Activated naive CD8-positive, alpha-beta T cell treated with anti-CD3 and anti-CD28 coated beads, Interleukin-2, amount 50 U/mL, for 16 hours (primary cell): ENCODE data around the gene NDRG2.
"Not testable (repeated sequence)": the region's sequence is repeated elsewhere in the genome, so short reads cannot be mapped to it uniquely, and the experiment has no call there.

Experiments used
- DNase-seq: peaks from one replicate; pipeline ENCODE4 v3.0.0-alpha.2; 2020; ENCODE audit warnings: low read depth, low spot score

Gene NDRG2

DNA sequence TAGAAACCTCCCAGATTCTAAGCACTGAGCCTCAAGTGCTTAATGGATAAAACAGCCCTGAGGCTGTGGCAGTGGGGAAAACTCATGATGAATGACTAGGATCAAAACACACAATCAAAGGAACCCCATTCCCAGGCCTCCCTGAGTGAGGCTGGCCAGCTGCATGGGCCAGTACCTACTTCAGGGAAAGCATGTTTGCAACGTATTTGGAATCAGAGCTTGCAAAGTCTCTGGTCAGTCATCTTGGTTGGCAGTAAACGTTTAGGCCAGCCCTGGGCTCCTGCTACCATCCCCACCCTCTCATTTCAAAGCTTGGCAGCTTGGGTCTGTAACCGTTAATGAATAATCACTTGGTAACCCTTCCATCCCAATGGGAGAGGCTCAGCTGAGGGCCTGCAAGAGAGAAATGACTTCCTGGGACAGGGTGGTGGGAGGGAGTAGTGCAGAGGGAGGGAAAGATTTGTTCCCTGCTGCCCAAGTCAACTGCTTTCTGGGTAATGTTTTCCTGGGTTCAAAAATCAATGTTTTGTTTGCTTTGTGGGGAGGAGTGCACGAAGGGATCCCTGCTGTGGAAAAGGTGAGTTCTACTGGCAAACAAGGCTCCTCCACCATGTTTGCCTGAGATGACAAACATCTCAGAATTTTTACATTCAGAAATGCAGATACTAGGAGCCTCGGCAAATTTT is 30.7 kb upstream of the NDRG2 start:
- DNase-seq: no peak

DNA sequence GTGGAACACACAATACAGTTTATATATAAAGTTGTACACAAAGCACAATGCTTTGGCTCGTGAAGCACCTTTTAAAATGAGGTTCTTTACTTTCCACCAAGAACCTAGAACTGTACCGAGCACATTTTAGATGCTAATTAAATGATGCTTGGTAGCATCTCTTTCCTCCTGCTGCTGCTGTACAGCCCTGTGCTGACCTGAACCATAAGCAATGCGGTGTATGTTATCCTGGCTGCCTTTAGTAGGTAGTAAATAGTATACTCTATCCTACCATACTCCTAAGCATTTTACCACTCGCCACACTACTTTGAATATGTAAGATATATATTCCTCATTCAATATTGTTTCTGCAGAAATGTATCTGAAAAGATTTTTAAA is 29.9 kb upstream of the NDRG2 start:
- DNase-seq: no peak

DNA sequence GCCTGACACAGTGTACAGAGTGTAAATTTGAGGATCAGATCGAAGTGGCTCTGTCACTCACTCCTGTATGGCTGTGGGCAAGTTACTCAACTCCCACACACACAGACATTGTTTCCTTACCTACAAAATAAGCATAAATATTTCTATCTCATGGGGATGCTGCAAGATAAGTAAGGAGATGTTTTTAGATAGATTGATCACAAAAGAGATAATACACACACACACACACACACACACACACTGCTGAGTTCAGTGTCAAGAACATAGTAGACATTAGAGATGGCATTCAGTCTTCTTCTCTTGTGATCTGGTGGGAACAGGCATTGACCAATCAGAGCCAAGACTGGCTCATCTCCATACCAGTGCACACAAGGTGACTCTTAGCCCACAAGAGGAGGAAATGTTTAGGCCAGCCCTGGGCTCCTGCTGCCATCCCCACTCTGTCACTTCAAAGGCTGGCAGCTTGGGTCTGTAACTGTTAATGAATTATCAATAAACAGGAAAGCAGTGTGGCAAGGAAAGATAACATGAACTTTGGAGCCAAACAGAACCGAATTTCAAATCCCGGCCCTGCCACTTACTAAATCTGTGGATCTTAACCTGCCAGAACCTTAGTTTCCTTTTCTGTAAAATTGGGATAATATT is 29.4 kb upstream of the NDRG2 start:
- DNase-seq: no peak

DNA sequence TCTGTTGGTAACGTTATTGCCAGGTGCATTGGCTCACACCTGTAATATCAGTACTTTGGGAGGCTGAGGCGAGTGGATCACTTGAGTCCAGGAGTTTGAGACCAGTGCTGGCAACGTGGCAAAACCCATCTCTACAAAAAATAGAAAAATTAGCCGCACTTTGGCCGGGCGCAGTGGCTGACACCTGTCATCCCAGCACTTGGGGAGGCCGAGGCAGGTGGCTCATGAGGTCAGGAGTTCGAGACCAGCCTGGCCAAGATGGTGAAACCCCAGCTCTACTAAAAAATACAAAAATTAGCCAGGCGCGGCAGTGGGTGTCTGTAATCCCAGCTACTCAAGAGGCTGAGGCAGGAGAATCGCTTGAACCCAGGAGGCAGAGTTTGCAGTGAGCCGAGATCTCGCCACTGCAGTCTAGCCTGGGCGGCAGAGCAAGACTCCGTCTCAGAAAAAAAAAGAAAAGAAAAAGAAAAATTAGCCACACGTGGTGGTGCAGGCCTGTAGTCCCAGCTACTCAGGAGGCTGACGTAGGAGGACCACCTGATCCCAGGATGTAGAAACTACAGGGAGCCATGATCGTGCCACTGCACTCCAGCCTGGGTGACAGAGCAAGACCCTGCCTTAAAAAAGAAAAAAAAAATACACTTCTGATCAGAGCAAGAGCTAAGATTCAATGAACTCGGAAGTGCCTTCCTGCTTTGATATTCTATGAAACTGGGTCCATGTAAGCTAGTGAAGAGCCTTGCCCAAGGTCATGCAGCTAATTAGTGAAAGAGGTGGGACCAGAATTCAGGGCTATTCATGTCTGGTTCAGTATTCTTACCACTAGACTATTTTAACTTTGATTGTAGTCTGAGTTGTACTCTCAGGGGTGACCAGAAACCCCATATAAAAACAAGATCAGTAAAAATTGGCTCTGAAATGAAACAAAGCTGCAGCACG is 28.6 kb upstream of the NDRG2 start:
- no peak for DNase-seq

DNA sequence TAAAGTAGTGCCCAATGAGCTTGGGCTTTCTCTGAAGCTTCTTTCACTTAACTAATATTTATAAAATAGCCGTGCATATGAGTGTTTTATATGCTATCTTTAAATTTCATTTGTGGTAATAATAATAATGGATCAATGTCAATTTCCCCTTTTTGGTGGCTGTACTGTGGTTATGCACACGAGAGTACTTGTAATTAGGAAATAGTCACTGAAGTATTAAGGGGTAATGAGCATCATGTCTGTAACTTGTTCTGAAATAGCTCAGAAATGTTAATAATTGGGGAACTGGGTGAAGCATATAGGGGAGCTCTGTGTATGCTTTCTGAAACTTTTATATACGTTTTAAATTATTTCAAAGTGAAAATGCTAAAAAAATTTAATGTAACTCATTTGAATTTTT is 25.7 kb upstream of the NDRG2 start:
- no peak for DNase-seq

DNA sequence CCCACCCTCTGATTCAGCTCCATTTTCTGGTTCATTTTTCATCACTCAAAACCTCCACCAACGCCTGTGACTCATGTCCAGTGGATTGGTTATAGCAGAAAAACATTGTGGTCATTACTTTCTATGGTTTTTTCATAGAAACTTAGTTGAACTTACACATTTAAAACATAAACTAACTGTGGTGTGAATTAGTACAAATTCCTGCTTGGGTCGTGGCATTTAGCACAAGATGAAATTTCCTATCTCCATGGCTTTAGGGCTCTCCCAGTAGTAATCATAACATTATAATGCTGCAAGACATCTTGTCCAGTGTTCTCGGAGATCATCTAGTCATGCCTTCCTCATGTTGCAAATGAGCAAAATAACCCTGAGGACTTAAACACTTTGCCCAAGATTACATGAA is 24.4 kb upstream of the NDRG2 start:
- no peak for DNase-seq

DNA sequence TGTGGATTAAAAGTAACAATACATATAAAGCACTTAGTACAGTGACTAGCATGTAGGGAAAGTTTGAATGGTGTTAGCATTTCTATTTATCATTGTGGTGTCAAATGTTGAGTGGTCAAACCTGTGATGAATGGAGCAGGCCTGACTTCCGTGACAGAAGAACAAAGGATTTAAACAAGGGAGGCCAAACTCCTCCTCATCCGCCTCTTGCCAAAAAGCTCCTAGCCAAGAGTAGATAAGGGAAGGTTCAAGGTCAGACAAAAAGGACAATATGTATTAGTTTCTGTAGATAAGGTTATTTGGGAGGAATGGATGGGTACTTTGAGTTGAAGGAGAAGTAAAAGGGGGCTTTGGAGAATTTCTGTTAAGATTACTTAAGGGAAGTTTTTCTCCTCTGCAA is 23.8 kb upstream of the NDRG2 start:
- no peak for DNase-seq

DNA sequence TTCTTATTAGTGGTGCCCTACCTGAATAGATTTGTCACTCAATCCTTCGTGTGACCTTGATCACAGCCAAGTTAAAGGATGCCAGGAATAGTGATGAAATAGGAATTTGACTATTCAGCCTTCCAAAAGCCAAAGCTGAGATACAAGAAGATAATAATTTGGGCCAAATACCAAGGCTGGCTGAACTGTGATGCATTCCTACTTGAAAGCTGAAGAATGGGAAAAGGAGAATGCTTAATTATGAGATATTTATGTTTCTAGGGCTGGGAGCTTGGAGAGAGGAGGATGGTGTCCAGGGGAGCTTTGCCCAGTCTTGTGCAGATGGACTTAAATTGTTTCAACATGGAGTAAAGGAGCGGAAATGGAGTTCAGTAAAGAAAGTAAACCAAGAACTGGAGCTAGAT is 22.5 kb upstream of the NDRG2 start:
- DNase-seq: no peak

DNA sequence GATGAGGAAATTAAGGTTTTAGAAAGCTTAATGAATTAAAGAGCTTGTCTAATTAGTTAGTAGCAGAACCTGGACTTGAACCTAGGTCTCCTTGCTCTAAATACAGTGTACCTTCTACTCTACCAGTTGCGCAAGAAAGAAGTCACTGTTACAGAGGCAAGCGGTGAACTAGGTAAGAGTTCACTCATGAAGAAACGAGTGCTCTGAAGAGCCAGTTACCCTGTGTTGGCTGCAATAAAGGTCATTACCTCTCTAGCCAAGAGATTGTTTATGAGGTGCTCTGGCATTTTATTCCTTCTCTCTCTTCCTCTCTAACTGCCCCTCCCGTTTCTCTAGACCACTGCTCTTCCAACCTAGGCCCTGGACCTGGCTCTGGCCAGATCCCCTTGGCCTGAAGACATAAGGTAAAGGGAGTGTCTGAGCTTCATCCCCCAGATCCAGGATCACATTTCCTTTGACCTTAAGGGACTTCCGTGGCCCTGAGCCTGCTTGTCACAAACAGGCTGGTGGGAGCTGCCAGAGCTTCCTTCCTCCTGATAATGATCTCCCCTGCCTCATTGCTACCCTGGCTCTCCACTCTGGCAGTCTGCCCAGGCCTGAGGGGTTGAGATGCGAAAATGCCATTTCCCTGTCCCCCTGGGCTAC is 19.2 kb upstream of the NDRG2 start:
- no peak for DNase-seq

DNA sequence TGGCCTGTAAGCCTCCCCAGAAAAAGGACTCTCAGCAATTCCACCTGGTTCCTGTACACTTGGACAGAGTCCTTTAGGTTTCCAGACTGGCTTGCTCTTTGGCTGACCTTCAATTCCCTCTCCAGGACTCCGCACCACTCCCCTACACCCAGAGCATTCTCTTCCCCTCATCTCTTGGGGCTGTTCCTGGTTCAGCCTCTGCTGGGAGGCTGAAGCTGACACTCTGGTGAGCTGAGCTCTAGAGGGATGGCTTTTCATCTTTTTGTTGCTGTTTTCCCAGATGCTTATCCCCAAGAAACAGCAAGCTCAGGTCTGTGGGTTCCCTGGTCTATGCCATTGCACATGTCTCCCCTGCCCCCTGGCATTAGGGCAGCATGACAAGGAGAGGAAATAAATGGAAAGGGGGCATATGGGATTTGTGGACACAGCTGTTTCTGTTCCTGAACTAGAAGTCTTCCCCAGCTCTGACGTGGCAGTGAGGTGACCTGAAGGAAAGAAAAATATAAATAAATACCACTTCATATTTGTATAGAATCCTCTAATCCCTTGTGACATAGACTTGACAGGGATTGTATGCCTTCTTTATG is 18.6 kb upstream of the NDRG2 start:
- no peak for DNase-seq

DNA sequence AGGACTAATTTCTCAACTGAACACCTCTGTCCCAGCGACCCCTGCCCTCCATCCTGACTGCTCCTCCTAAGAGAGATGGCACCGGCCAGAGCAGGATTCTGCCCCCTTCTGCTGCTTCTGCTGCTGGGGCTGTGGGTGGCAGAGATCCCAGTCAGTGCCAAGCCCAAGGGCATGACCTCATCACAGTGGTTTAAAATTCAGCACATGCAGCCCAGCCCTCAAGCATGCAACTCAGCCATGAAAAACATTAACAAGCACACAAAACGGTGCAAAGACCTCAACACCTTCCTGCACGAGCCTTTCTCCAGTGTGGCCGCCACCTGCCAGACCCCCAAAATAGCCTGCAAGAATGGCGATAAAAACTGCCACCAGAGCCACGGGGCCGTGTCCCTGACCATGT is 18.1 kb upstream of the NDRG2 start:
- no peak for DNase-seq

DNA sequence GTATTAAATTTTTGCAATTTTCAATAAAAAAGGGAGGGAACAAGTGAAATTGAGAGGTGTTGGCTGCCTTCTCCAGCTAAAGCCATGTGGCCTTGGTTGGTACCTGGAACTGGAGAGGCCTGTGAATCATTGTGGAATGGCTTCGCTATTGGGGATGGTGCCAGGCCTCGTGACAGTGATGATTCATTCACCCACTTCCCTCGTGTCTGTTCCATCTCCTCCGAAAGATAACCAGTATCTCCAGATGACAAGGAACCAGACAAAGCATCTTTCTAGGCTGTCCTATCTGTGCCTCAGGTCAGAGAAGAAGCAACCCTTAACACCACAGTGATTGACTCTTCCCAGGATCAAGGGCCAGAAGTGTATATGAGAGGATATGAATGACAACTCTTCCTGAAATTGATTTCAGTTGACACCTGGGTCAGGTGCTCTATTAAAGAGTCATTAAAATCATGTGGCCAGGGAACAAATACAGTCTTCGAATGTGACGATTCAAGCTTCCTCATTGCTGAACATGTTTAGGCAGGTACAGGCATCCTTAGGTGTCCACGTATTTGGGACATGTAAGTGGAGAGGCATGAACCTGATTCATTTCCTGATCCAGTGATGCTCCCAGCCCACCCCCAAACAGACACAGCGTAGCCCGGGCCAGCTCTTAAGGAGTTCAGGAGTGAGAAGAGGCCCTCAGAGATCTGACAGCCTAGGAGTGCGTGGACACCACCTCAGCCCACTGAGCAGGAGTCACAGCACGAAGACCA is 17.0 kb upstream of the NDRG2 start, which contains the start of gene RNASE7:
TSS of gene RNASE7 (plus strand) at position 687 of the 758 bp plus-strand sequence. CDS start 631 bp downstream, outside the sequence.
- no peak for DNase-seq

DNA sequence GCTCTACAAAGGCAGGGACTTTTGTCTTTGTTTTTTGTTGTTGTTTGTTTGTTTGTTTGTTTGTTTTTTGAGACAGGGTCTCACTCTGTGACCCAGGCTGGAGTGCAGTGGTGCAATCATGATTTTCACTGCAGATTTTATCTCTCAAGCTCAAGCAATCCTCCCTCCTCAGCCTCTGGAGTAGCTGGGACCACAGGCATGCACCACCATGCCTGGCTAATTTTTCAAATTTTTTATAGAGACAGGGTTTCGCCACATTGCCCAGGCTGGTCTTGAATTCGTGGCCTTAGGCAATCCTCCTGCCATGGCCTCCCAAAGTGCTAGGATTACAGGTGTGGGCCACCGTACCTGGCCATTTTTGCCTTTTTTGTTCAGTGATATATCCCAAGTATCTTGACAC is 16.1 kb upstream of the NDRG2 start:
- DNase-seq: not testable (repeated sequence)

DNA sequence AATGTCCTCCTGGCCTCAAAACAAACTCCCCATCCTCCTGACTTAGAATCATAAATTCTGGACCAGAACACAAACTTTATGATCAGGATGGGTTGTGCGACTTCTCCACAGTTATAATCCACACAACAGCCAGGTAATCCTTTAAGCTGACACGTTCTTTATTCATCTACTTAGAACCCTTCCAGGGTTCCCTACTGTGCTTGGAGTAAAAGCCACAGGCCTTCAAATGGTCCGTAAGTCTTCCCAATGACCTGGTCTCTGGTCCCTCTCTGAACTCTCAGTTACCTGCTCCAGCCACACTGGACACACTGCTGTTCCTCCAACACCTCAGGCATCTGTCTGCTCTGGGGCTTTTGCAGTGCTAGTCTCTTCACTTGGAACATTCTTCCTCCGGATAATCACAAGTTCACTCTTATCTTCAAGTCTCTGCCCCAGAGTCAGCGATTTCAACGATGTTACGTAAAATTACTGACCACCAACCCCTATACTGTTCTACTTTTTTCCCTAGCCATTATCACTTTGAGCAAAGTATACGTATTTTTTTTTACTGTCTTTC is 15.6 kb upstream of the NDRG2 start:
- no peak for DNase-seq

DNA sequence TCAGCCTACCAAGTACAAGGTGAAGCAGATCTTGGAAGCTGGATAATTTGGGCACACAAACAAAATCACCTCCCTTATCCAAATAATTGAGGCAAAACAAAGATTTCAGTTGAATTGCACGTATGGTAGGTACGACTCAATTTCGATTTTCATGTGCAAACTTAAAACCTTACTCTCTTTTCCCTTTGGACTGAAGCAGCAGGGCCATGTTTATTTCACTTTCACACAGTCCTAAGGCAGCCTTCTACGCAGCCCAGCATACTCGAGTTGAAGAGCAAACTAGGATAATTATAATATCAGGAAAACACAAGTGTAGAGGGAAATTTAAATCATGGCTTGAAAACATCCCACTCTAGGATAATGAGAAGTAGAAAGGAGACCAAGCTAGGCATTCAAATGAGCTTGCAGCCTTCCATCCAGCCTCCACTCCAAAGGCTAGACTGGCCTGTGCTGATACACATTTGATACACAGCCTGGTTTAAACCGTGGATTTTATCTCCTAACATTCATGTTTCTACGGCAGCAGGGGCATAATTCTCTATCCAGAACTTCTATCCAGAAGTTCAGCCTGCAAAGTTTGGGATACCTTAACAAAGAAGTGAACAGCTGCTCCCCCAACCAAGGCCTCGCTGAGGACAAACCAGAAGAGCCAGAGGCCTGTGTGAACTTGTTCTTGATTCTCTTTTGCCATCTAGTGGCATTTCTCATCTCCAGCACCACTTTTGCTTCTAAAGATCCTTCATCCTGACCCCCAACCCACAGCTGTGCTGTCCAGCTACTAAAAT is 14.9 kb upstream of the NDRG2 start:
- no peak for DNase-seq

DNA sequence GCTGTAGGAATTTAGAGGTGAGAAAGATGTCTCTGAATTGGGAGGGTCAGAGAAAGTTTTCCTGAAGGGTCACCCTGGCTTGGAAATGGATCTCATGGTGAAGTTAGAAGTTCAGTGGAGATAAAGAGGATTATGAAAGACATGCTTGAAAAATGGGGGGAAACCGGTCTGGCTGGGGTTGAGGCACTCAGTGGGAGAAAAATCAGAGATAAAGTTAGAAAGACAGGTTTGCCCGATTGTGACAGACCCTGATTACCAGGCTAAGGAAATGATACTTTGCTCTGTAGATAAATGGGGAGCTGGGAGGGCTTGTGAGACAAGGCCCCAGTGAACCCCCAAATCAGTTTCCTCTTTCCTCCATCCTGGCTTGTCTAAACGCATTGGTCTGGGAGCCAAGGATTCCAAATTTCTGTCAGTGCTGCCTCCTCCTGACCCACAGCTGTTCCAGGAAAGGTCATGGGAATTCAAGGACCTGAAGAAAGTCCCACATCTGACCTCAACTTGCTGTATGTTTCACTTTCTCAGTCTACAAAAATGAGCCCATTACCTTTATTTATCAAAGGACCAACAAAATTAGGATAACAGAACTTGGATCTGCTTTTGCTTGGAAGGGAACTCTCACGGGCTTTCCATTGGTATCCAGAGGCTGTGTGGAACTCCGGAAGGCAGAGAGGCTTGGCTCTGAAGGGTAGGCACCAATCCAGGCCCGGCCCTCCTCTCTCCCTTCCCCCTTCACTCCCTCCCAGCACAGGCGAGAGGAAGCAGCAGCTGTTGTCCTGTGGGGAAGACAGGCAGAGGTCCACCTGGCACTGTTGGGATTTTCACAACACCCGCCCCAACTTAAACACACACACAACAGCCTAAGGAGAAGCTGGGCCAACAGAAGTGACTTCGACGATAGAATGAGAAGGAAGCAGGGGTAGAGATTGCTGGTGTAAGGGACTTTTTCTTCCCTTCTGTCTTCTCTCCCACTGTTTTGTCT is 13.9 kb upstream of the NDRG2 start:
- DNase-seq: no peak

DNA sequence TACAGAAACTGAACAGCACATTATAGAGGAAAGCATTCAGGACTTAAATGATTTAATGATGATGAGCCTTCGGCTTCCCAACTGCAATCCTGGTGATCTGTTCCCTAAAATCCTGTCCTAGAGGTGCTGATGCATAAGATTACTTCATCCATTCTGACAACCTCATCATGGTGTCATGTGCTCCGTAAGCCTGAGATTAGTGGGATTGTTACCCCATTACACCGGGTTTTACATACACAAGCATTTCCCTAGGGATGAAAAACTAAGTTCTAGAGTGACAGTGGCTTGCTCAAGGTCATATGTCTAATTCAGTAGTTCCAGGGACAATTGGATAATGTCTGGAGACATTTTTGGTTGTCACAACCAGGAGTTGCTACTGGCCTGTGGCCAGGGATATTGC is 12.3 kb upstream of the NDRG2 start:
- no peak for DNase-seq

DNA sequence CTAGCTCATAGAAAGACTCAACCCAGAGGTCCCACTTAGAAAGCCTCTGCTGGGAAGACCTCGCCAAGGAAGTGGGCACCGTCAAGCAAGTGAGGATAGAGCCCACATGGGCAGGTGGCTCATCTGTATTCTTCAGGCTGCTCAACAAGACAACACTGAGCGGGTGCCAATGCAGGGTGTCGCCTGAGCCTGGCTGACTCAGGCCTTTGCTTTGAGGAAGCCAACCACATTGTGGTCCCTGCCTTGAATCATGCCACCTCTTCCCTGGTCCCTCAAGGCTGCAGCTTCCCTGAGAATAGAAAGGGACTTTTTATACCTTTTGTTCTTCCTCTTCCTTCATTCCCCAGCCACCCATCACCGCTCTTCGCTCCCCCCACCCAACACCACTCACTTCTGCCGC is 11.9 kb upstream of the NDRG2 start:
- DNase-seq: no peak

DNA sequence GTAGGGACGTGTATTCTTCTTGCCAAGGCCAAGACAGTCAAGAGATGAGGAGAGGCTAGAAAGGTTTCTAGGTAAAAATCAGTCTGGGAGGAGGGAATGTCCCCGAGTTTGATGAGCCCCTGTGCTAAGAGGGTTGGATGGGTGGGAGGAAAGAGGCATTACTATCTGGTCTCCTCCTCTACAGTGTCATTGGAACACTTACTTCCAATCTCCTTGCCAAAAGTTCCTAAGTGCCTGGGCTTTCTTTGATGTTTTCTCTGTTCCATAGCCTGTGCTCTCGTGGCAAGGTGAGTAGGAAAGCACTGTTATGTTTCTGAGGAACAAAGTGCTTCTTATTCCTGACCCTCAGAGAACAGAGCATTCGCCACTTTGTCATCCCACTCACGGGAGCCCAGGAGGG is 9.8 kb upstream of the NDRG2 start, which contains the start of gene RNASE13:
TSS of gene RNASE13 (minus strand) at position 101 of the 400 bp plus-strand sequence. CDS start 519 bp downstream, outside the sequence.
- no peak for DNase-seq
